A673 (cell line): ENCODE measurements around the gene TP53BP1. TPM values are rescaled to one million over a fixed set of nuclear protein-coding genes. Genes with fewer than 3 reads are reported as not detected.

Experiments used
- BruUV-seq: library from RNA; stranded (reverse); fragments of 400-500 nt; replicated peaks from 2 replicates; lab custom pipeline; 2021; lab: Mats Ljungman, UMichigan
- CTCF ChIA-PET: fragments of 300-600 bp; sonication (Branson Sonifier 250); formaldehyde crosslinking; loops from one replicate; lab custom pipeline; 2022; ENCODE audit warnings: antibody characterized with exemption; lab: Charles Lee
- POLR2A ChIA-PET: fragments of 300-600 bp; sonication (Branson Sonifier 250); formaldehyde crosslinking; loops from one replicate; lab custom pipeline; 2022; ENCODE audit warnings: antibody characterized with exemption; ENCODE audit not compliant: low non-redundant PET; lab: Charles Lee
- DNase-seq: peaks from one replicate; pipeline ENCODE4 v3.0.0-alpha.2; 2015; ENCODE audit warnings: low spot score
- H3K27ac ChIP-seq: fragments of 200-600 bp; sonication (generic); 2 replicates; pipeline ENCODE4 v1.5.1; 2016; ENCODE audit warnings: mixed run types, low read depth, mild to moderate bottlenecking, mixed read lengths, antibody characterized with exemption, low read length; ENCODE audit not compliant: poor library complexity, severe bottlenecking
- H3K27me3 ChIP-seq: fragments of 200-600 bp; sonication (generic); replicated peaks from 2 replicates; pipeline ENCODE4 v1.6.1; 2017; ENCODE audit warnings: mixed run types, low read depth, mild to moderate bottlenecking, mixed read lengths, antibody characterized with exemption, low read length; ENCODE audit not compliant: insufficient read depth, poor library complexity
- H3K36me3 ChIP-seq: fragments of 200-600 bp; sonication (generic); 2 replicates; pipeline ENCODE4 v1.6.1; 2016; ENCODE audit warnings: mixed run types, mild to moderate bottlenecking, mixed read lengths, antibody characterized with exemption, low read length; ENCODE audit not compliant: insufficient read depth, poor library complexity, severe bottlenecking
- H3K4me1 ChIP-seq: fragments of 200-600 bp; sonication (generic); 2 replicates; pipeline ENCODE4 v1.6.1; 2017; ENCODE audit warnings: mixed run types, mild to moderate bottlenecking, mixed read lengths, antibody characterized with exemption, low read length; ENCODE audit not compliant: insufficient read depth, poor library complexity, severe bottlenecking
- H3K4me3 ChIP-seq: fragments of 200-600 bp; sonication (generic); 2 replicates; pipeline ENCODE4 v1.5.1; 2016; ENCODE audit warnings: low read depth, mixed run types, mild to moderate bottlenecking, mixed read lengths, low read length; ENCODE audit not compliant: poor library complexity, severe bottlenecking
- H3K9me3 ChIP-seq: fragments of 200-600 bp; sonication (generic); 2 replicates; pipeline ENCODE4 v1.6.1; 2016; ENCODE audit warnings: mixed run types, low read depth, mild to moderate bottlenecking, mixed read lengths, antibody characterized with exemption, low read length; ENCODE audit not compliant: poor library complexity, severe bottlenecking
- EZH2 ChIP-seq: fragments of 200-600 bp; sonication (generic); IDR thresholded peaks from 2 replicates; pipeline ENCODE4 v1.6.1; 2017; ENCODE audit warnings: borderline replicate concordance, low read depth, mild to moderate bottlenecking, mixed read lengths, antibody characterized with exemption, low read length; ENCODE audit not compliant: poor library complexity, severe bottlenecking
- intact Hi-C: fragments of 100-400 bp; cut with micrococcal nuclease; formaldehyde crosslinking; loops from one replicate; pipeline ENCODE4 v1.10.0; 2022; ENCODE audit not compliant: unreplicated experiment
- total RNA-seq: library from RNA; stranded (reverse); gene quantifications from 2 replicates; pipeline ENCODE4 v1.2.3, GENCODE V29; 2021
- TF ChIP-seq, protein P1 (sequence below): fragments of 300-800, 200-600 bp; sonication (generic); conservative IDR thresholded peaks from 2 replicates; pipeline ENCODE4 v1.5.1; 2017; ENCODE audit warnings: low read depth, mild to moderate bottlenecking, antibody characterized with exemption, low read length, moderate library complexity, mixed read lengths

Gene TP53BP1
- total RNA-seq, 1 experiment from 2014 or later, result 66.0 TPM

DNA sequence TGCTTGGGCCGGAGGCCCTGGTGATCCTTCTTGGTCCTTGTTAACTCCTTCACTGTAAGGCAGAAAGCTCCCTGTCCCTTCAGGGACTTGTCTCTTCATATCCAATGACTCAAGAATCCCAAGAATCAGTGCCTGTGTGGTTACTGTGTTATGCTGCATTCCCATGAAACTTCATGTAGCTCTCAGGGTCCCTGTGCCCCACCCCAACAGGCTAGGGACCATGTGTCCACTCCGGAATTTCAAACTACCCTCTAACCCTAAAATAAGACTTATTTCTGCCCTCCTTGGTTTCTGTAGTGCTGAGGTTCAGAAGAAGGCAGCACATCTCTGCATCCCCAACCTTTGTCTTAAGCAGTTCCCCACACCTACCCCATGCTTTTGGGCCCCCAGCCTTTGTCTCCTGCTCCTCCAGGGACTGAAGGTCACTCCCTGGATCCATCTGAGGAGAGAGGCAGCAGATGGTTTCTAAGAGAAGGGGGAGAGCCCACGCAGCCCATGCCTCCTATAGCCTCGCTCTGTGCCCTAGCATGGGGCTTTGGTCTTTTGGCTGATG is 23.9 kb upstream of the TP53BP1 start:
- H3K9me3 ChIP-seq, result no peaks in the 10 kb centered on the region
- peaks cover 36% of the 10 kb centered on the region for H3K4me1 ChIP-seq
- no peaks in the 10 kb centered on the region for H3K27me3 ChIP-seq
- H3K4me3 ChIP-seq, result peak overlapping the region; percentile 76
- H3K36me3 ChIP-seq, result peaks cover 21% of the 10 kb centered on the region
- POLR2A ChIA-PET, result interaction anchor here (0.7 kb wide), 1 partner anchor 363 kb away, joined by 3 read pairs; no protein-coding TSS in a partner anchor
- TF ChIP-seq, protein P1, sequence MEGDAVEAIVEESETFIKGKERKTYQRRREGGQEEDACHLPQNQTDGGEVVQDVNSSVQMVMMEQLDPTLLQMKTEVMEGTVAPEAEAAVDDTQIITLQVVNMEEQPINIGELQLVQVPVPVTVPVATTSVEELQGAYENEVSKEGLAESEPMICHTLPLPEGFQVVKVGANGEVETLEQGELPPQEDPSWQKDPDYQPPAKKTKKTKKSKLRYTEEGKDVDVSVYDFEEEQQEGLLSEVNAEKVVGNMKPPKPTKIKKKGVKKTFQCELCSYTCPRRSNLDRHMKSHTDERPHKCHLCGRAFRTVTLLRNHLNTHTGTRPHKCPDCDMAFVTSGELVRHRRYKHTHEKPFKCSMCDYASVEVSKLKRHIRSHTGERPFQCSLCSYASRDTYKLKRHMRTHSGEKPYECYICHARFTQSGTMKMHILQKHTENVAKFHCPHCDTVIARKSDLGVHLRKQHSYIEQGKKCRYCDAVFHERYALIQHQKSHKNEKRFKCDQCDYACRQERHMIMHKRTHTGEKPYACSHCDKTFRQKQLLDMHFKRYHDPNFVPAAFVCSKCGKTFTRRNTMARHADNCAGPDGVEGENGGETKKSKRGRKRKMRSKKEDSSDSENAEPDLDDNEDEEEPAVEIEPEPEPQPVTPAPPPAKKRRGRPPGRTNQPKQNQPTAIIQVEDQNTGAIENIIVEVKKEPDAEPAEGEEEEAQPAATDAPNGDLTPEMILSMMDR, result no peak
- no peak for TF ChIP-seq EZH2
- intact Hi-C loops, result loop anchor here (10.0 kb wide), 1 partner anchor 72 kb away; no protein-coding TSS in a partner anchor
- H3K27ac ChIP-seq, result peak overlapping the region; percentile 80
- peak; percentile 46 for DNase-seq
- TSS peak; percentile 67 for BruUV-seq
- CTCF ChIA-PET, result no interaction called here

DNA sequence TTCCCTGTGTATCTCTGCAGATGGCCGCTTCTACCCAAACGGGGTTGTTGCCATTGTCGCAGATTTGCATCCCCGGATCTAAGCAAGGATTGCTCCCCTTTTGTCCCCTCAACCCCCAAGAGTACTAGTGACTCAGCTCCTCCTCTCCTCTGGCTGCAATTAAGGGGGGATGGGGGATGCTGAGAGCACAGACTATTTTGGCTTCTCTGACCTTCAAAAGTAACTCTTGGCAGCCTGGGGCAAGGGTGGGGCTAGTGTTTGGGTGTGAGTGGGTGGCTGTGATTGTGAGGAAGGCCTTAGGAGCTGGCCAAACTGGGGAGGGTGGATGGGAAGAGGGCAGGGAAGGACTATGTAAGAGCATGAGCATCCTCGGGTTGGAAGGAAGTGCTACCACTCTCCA is 23.2 kb upstream of the TP53BP1 start:
- Histone ChIP-seq H3K36me3 (peaks cover 14% of the 10 kb centered on the region), H3K9me3 (no peaks in the 10 kb centered on the region), H3K4me3 (peak overlapping the region; percentile 76), H3K27ac (peak overlapping the region; percentile 80), H3K27me3 (no peaks in the 10 kb centered on the region), H3K4me1 (peaks cover 43% of the 10 kb centered on the region)
- no peak for TF ChIP-seq EZH2
- TF ChIP-seq, protein P1, result no peak
- peak; percentile 29 for DNase-seq
- ChIA-PET POLR2A (interaction anchor here (0.6 kb wide), 1 partner anchor 148 kb away, joined by 3 read pairs; no protein-coding TSS in a partner anchor), CTCF (no interaction called here)
- no TSS peak for BruUV-seq
- intact Hi-C loops, result loop anchor here (10.0 kb wide), 1 partner anchor 71 kb away; no protein-coding TSS in a partner anchor

DNA sequence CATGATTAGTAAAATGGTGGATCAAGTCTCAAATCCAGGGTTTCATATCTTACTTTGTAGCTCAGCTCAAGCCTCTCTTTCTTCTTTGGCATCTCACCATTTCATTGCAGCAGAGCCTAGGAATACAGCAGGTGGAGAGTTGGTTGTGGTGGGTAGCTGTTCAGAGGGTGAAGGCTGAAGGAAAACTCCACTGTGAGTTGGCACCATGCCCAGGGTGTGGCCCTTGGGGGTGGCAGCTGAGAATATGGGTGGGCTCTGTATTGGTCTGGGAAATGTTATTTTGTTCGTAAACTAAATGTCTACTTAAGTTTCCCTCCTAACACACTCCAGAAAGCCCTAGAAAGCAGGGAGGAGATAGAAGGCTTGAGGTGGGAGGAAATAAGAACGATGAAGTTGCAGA is 22.8 kb upstream of the TP53BP1 start:
- ChIA-PET POLR2A (interaction anchor here (0.6 kb wide), 2 partner anchors 14 to 147 kb away, joined by 3 read pairs; no protein-coding TSS in a partner anchor), CTCF (no interaction called here)
- BruUV-seq, result no TSS peak
- peaks cover 44% of the 10 kb centered on the region for H3K4me1 ChIP-seq
- DNase-seq, result no peak
- H3K27ac ChIP-seq, result peak overlapping the region; percentile 80
- peaks cover 9% of the 10 kb centered on the region for H3K36me3 ChIP-seq
- no peaks in the 10 kb centered on the region for H3K27me3 ChIP-seq
- intact Hi-C loops, result loop anchor here (10.0 kb wide), 1 partner anchor 71 kb away; no protein-coding TSS in a partner anchor
- no peak for TF ChIP-seq EZH2
- TF ChIP-seq, protein P1, result no peak
- no peak overlapping the region for H3K4me3 ChIP-seq
- no peaks in the 10 kb centered on the region for H3K9me3 ChIP-seq
